Measurements from ENCODE around the gene PLA2G4A. TPM values are rescaled to one million over a fixed set of nuclear protein-coding genes. Genes with fewer than 3 reads are reported as not detected.

The PLA2G4A gene
- total RNA-seq: 1 to 10 TPM; 5.8 to 8.2 TPM

DNA sequence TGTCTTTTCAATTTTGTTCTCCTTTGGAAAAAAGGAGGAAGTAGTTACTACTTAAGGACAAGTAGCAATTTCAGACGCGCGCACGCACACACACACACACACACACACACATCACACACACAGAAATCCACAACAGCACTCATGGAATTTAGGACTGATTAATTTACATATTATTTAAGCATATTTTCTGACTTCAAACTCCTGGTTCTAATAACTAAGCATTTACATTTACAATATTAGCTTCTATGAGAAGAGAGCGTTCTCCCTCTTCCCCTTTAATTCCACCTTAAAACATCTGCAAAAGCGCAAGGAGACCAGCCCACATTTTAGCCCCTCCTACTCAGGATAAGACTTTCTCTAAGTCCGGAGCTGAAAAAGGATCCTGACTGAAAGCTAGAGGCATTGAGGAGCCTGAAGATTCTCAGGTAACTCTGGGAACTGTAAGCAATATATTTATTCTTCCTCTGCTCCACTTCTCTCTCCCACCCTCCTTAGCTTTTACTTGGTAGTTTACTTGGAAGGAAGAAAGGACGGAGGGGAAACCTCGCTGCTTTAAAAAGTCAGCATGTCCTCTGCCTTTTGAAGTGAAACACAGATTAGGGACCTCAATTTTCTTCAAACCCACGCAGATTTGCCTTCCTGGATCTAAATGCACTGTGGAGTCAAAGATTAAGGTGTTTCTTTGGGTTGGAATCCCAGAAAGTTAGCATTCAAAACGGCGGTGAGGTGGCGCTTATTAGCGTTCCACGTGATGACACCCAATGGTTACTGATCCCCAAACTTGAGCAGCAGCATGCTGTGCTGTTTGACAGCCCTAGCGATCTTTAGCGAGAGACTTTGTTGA is at the start of gene PLA2G4A:
PLA2G4A (plus strand) TSS at position 339 of the 844 bp plus-strand sequence. CDS start 25,406 bp downstream, outside the sequence.
- DNase-seq (ENCODE audit: low spot score): peak; percentile 72
- H3K4me3 ChIP-seq: peak within 1 kb of the TSS; percentile 46 to 61
- H3K27me3 ChIP-seq: no peaks in the 10 kb centered on the region
- no peaks in the 10 kb centered on the region for H3K9me3 ChIP-seq
- H3K36me3 ChIP-seq: no peaks in the 10 kb centered on the region
- H3K27ac ChIP-seq: peak within 1 kb of the TSS; percentile 70 to 77
- TF ChIP-seq, protein P1, sequence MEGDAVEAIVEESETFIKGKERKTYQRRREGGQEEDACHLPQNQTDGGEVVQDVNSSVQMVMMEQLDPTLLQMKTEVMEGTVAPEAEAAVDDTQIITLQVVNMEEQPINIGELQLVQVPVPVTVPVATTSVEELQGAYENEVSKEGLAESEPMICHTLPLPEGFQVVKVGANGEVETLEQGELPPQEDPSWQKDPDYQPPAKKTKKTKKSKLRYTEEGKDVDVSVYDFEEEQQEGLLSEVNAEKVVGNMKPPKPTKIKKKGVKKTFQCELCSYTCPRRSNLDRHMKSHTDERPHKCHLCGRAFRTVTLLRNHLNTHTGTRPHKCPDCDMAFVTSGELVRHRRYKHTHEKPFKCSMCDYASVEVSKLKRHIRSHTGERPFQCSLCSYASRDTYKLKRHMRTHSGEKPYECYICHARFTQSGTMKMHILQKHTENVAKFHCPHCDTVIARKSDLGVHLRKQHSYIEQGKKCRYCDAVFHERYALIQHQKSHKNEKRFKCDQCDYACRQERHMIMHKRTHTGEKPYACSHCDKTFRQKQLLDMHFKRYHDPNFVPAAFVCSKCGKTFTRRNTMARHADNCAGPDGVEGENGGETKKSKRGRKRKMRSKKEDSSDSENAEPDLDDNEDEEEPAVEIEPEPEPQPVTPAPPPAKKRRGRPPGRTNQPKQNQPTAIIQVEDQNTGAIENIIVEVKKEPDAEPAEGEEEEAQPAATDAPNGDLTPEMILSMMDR (IDR thresholded peaks at IDR 0.05): no peak
- H3K4me1 ChIP-seq: no peaks in the 10 kb centered on the region

DNA sequence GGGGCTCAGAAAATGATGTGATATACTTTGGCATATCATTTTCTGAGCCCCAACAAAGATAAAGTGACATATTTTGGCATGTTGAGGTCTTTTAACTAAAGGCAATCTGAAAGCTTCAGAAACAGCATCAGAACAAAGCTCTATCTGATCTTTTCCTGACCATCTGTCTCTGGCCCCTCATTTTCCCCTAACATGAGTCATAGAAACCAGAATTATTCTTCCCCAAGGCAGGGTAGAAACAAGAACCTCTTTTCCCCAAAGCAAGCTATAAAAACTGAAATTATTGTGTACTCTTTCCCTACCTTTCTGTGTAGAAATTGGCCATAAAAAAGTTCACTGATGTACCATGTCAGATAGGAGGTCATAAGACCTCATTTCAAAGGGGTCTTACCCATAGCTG is 48.7 kb upstream of the PLA2G4A start:
- Histone ChIP-seq H3K4me1 (peaks cover 0 to under 1% of the 10 kb centered on the region in 2 donors), H3K36me3 (no peaks in the 10 kb centered on the region), H3K27me3 (no peaks in the 10 kb centered on the region), H3K9me3 (no peaks in the 10 kb centered on the region), H3K27ac (no peak overlapping the region), H3K4me3 (no peak overlapping the region)
- TF ChIP-seq, protein P1 (IDR thresholded peaks at IDR 0.05): no peak
- no peak for DNase-seq (ENCODE audit: low spot score)

DNA sequence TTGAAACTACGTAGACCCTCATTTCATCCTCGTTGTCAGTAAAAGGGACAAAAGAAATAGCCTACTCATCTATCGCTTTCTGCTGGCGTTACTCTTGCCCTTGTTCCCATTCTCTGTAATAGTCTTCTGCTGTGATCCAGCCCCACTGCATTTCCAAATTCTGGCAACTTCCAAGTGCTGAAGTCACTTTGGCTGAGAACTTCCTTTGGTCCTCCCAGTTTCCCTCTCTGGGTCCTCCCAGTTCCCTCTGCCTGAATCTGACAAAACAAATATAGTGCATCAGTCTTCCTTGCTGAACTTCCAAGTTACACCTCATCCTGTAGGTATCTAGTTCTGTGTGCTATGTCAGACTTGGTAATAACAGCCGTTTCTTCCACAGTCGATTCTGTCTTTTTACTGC is 47.0 kb upstream of the PLA2G4A start:
- H3K9me3 ChIP-seq: no peaks in the 10 kb centered on the region
- peak overlapping the region in 1 of 2 donors; percentile 18 for H3K27ac ChIP-seq
- H3K4me3 ChIP-seq: no peak overlapping the region
- H3K4me1 ChIP-seq: no peaks in the 10 kb centered on the region
- peak; percentile 70 for DNase-seq (ENCODE audit: low spot score)
- H3K27me3 ChIP-seq: no peaks in the 10 kb centered on the region
- no peaks in the 10 kb centered on the region for H3K36me3 ChIP-seq
- TF ChIP-seq, protein P1 (IDR thresholded peaks at IDR 0.05): no peak

DNA sequence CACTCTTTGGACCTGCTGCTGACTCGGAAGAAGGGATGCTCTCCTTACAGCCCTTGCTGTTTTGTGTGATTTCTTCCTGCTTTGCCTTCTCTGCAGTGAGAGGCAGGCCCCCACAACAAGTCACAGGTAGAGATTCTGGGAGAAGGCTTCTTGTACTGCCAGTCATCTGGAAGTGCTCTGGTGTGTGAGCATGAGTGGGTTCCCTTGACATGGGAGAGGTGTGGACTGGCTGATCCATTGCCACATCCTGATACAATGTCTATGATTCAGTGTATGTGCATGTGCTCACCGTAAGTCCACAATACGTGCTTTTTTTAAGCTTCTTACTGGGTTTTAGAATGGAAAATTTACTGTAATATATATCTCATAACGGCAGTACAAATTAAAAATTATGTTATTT is 46.0 kb upstream of the PLA2G4A start:
- Histone ChIP-seq H3K27ac (no peak overlapping the region), H3K27me3 (no peaks in the 10 kb centered on the region), H3K4me3 (no peak overlapping the region), H3K36me3 (no peaks in the 10 kb centered on the region), H3K4me1 (no peaks in the 10 kb centered on the region), H3K9me3 (no peaks in the 10 kb centered on the region)
- TF ChIP-seq, protein P1 (IDR thresholded peaks at IDR 0.05): no peak
- DNase-seq (ENCODE audit: low spot score): no peak

DNA sequence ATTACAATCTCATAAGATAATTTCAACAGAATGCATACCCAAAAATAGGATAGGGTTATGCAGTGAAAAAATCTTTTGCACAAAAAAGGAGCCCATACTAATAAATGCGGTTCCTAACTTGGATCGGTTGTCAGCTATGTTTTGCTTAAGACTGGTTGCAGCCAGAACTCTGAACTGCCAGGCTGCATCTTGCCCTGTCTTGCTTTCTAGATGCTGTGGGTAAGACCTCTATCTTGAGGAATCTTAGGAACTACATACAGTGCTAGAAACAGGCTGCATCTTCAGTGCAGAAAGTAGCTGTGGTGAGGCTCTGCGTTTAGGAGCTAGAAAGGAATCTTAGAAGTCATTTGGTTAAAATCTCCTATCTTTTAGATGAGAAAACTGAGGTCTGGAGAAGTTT is 45.6 kb upstream of the PLA2G4A start:
- Histone ChIP-seq H3K4me1 (no peaks in the 10 kb centered on the region), H3K27me3 (no peaks in the 10 kb centered on the region), H3K4me3 (no peak overlapping the region), H3K9me3 (no peaks in the 10 kb centered on the region), H3K27ac (no peak overlapping the region), H3K36me3 (no peaks in the 10 kb centered on the region)
- TF ChIP-seq, protein P1 (IDR thresholded peaks at IDR 0.05): no peak
- no peak for DNase-seq (ENCODE audit: low spot score)
